Daoy (cell line): ENCODE data around the gene MRC1. TPM values are rescaled to one million over a fixed set of nuclear protein-coding genes. Genes with fewer than 3 reads are reported as not detected.

Source experiments
- DNase-seq: peaks from one replicate; pipeline ENCODE4 v3.0.0-alpha.2; 2015; ENCODE audit warnings: low read depth
- total RNA-seq: library from RNA; depleted of rRNA; stranded (reverse); fragments of >200 nt; shearing (Covaris generic); gene quantifications from 2 replicates; pipeline ENCODE4 v1.2.3, GENCODE V29; 2014

Gene MRC1
- total RNA-seq, 1 experiment from 2014 or later: not detected

DNA sequence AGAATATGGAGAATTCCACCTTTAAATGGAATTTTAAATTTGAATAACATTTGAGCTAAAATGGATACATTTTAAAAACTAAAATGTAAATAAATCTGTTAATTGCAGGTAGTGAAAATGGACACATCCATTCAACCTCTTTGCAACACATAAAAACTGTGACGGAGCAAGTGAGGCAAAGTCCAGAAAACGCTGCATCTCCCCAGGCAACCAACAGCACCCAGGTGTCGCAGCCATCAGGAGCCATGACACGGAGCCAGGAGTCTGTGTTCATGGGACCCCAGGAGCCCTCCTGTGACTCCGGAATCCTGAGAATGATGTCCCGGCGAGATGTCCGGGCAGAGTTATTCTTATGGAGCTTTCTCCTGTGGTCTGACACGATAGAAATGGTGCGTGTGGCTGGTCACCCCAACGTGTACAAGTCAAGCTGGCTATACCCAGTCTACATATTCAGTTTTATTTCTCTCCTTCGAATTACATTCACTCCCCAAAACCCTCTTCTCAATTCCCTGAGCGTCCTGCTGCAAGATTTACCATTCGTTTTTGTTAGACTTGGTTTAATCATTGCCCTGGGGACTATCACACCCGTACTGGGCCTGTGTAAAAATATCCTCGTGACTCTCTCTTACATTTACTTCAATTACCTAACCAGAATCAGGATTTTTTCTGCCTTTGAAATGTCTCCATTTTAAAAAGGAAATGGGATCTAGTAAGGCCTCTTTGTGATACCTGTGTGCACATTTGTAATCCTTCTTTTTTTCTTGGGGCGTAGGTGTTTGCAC, 13.1 kb upstream of the MRC1 start:
- no peak for DNase-seq

DNA sequence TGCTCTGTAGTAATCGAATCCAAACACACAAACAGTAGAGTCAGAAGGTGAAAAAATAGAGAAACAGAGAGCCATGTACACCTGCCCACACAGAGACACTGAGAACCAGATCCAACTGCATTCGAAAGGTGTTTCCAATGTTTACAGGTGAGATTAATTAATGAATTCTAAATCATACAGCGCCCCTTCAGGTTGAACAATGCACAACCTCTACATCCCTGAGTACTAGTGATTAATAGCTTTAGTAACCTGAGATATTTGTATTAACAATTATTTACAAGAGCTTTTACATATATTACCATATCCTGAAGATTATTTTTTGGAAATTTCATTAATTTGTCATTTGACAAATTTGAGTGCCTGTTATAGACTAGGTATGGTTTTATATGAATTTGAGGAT, 7.6 kb upstream of the MRC1 start:
- DNase-seq: no peak

- DNase-seq: no peak
Measured at GRCh38 chr10:17802350-17802749, 6.8 kb upstream of the MRC1 start.

DNA sequence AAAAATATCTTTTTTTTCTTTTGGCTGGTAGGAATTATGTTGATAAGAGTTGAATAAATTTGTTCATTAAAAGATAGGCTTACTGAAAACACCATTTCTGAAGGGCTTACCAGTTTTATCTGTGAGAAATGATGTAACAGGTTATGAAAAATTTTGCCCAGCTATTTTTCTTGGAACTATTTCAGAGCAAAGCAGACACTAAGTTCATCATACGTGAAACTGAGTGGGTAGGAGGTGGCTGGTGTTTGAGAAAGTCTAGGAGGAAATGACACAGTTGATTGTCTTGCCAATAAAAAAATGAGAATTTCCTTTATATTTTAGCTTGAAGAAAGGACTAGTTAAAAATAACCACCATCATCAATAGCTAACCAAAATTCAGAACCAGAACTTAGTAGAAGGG, 6.2 kb upstream of the MRC1 start:
- peak; percentile 4 for DNase-seq

GRCh38 chr10:17805330-17805729, 3.8 kb upstream of the MRC1 start:
- no peak for DNase-seq

DNA sequence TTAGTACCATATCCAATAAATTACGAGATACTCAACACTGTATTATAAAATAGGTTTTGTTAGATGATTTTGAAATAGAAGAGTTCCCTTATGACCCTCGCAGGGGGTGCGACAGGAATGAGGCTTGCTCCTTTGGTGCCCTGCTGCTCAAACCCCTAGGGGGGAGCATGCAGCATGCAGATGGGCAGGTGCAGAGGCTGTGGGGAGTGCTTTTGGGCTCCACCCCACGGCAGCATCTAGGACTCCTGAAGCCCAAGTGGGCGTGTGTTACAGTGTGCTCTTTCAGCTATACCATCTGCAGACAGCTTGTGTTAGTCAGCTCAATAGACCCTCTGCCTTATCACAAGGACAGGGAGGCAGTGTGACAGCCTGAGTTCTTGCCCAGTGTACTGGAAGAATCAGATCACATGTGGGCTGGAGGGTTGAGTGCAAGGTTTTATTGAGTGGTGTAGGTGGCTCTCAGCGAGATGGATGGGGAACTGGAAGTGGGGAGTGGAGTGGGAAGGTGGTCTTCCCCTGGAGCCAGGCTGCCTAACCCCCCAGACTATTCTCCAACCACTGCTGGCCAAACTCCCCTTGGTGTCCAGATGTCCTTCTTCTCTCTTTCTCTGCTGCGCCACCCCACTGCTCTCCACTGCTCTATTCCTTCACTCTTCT, 3.1 kb upstream of the MRC1 start:
- no peak for DNase-seq

GRCh38 chr10:17811146-17811865, 2.2 kb downstream of the MRC1 start:
- DNase-seq: no peak

- DNase-seq: no peak
Measured at GRCh38 chr10:17814973-17815372, 5.8 kb downstream of the MRC1 start.

DNA sequence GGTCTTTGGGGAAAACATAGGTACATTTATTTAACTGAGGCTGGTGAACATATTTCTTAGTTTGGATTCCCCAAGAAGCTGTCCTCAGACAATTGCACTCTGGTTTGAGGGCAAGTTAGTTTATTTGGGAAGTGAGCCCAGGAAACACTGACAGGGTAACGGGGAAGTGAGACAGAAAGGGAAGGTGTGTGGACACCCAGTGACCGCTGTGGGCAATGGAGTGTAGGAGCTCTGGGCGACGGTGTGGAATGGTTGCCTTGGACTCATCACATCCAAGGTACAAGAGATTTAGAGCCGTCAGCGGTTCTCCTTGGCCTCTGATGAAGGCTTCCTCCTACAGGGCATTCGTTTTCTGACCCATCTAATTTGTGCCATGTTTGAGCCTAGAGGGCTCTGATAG, 7.1 kb downstream of the MRC1 start:
- no peak for DNase-seq

- no peak for DNase-seq
Measured at GRCh38 chr10:17817316-17817715, 8.2 kb downstream of the MRC1 start.

DNA sequence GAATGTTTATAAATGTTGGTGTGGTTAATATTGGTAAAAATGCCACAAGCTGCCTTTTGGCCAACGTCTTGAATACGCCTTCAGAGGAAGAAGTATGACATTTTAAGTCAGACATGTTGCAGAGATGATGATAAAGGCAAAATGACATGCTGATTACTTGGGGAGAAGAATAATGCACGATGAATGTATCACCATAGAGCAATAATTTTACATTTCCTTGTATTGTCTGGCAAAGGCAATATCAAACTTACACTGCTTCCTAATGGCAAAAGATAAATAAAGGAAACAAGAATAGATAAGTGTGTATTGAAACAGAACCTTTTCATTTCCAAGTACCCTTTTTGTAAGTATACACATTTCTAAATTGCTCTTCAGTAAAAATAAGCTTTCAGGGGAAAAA, 8.6 kb downstream of the MRC1 start:
- no peak for DNase-seq

DNA sequence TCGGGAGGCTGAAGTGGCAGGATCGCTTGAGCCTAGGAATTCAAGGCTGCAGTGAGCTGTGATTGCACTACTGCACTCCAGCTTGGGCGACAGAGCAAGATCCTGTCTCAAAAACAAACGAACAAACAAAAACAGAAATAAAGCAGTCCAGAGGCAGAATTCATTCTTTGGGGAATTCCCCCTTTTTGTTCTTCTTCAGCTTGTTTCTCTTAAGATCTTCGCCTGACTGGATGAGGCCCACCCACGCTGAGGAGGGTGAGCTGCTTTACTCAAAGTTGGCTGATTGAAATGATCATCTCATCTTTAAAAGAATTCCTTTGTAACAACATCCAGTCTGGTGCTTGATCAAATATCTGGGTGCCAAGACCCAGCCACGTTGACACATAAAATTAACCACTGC, 10.7 kb downstream of the MRC1 start:
- DNase-seq: no peak

GRCh38 chr10:17820943-17821342, 11.8 kb downstream of the MRC1 start:
- DNase-seq: no peak

DNA sequence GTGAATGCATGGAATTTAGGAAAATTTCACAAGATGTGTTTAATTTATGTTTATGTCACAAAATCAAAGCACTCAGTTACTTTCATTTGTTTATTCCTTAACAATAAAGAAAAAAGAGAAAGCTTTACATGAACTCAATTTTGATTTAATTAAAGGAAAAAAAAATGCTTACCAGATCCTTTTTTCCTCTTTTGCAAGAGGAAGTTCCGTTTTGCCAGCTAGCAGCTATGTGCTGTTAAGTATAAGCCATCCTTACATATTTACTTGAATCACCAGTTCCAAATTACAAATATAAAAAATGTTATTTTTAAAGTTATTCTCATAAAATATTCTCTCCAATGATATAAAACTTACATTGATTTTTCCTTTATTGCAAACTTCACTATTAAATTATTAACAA, 12.7 kb downstream of the MRC1 start:
- no peak for DNase-seq

GRCh38 chr10:17831341-17831740, 22.2 kb downstream of the MRC1 start:
- DNase-seq: no peak

DNA sequence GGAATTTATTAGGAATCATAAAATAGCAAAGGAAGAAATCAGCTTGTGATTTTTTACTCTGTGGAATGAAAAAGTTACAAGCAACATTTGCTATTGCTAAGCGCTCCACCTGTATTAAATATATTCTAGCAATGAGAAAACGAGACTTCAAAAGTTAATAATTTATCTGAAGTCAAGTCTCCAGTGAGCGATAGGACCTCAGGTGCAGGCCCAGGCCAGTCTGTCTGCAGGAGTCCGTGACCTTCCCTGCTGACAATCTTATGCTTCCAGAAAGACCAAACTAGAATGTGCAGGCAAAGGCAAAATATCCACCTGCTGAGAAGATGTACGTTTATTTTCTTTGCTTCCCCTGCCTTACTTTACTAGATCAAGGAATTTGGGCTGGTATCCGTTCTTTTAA, 22.7 kb downstream of the MRC1 start:
- no peak for DNase-seq

DNA sequence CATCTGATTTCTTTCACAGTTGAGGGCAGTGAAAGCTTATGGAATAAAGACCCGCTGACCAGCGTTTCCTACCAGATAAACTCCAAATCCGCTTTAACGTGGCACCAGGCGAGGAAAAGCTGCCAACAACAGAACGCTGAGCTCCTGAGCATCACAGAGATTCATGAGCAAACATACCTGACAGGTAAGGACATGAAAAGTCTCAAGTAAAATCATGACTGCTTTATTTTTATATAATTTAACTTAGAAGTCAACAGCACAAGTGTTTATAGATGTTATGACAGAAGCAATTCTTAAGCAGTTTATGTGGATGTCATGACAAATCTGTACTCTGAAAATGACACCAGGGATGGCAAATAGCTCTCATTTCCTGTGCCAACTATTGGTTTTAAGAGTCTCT, 24.5 kb downstream of the MRC1 start:
- DNase-seq: no peak

GRCh38 chr10:17835688-17836087, 26.5 kb downstream of the MRC1 start:
- peak; percentile 76 for DNase-seq

DNA sequence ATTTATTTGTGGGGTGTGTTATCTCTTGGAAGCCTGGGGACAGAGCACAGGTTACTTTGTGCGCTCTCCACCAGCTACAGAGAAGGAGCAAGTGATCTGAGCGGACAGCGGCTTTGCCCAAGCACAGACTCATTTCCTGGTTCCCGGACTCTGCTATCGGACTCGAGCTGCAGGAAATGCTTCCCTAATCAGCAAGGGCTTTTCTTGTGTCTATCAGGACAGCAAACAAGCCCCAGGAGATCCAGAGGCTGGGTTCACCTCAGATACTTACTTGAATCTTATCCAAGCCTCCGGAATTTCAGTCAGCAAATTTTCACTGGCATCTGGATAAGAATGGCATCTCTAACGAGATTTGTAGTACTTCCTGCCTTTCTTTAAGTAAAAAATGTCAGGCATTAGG, 27.8 kb downstream of the MRC1 start:
- peak; percentile 69 for DNase-seq

DNA sequence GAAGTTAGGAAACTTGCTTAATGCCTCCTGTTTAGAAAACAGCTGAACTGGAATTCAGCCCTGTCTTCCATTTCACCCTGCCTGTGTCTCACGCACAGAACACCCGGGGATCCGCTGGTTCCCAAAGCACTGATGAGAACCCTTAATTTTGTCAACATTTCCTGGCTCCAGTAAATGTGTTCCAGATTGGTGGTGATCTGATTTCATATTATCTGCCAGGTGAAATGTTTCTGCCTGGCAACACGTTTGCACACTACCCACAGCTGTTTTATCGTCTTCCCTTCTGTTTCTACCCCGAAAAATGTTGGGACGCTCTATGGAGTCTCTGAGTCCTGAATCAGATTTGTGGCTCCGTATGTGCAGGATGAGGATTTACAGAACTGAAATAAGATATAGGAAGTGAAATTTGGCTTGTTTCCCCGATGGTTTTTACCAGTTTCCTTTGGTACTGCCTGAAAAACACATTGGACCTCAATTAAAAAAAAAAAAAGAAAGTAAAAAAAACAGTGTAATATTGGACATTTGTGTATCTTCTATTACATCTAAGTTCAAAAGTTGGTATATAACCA, 29.0 kb downstream of the MRC1 start:
- no peak for DNase-seq

GRCh38 chr10:17841050-17841449, 31.9 kb downstream of the MRC1 start:
- DNase-seq: no peak

DNA sequence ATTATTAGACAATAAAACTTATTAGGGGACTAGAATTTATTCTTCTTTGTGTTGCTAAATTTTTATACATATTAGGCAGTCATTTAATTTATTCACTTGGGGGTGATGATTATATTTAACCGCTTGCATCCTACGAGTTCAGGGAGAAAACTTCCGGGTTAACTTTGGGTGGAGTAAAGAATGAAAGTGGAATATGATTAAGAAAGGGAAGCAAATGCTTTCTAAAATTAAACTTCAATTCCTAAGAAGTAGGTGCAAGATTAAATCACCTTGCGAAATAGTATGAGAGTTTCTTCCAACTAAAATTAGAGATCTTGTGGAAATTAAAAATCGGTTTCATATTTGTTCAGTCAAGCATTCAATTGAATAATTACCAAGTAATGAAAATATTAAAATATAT, 33.5 kb downstream of the MRC1 start:
- no peak for DNase-seq
